ENCODE data around the gene PTGDR.
A peak's percentile ranks its signal among the peaks of the same experiment; 100 is the strongest.

Gene PTGDR

GRCh38 chr14:52269100-52269499 lies 1.6 kb downstream of the PTGDR start:
- no peak for ATAC-seq

GRCh38 chr14:52269982-52270381 lies 2.5 kb downstream of the PTGDR start:
- no peak for TF ChIP-seq PATZ1 (CRISPR knock-in tag; IDR thresholded peaks at IDR 0.05; ENCODE audit: borderline replicate concordance)
- TF ChIP-seq POU6F1 (CRISPR knock-in tag; IDR thresholded peaks at IDR 0.05; ENCODE audit: borderline replicate concordance, low read depth) = no peak
- TF ChIP-seq ARNTL (CRISPR knock-in tag; IDR thresholded peaks at IDR 0.05; ENCODE audit: borderline replicate concordance, low read depth) = no peak
- no peak for TF ChIP-seq ZFP3 (CRISPR knock-in tag; IDR thresholded peaks at IDR 0.05)
- TF ChIP-seq BACH2 (CRISPR knock-in tag; IDR thresholded peaks at IDR 0.05; ENCODE audit: borderline replicate concordance) = no peak
- no peak for TF ChIP-seq TOX (CRISPR knock-in tag; IDR thresholded peaks at IDR 0.05; ENCODE audit: borderline replicate concordance)
- no peak for ATAC-seq

More at GRCh38 chr14:52269100-52269499, 1.6 kb downstream of the PTGDR start:
- TF ChIP-seq ZC3H10 (CRISPR knock-in tag; IDR thresholded peaks at IDR 0.05) (no peak), PPARA (CRISPR knock-in tag; IDR thresholded peaks at IDR 0.05; ENCODE audit: borderline replicate concordance) (no peak)

- TF ChIP-seq TOX (CRISPR knock-in tag; IDR thresholded peaks at IDR 0.05; ENCODE audit: borderline replicate concordance) (no peak), ZFP30 (CRISPR knock-in tag; IDR thresholded peaks at IDR 0.05) (no peak), PATZ1 (CRISPR knock-in tag; IDR thresholded peaks at IDR 0.05; ENCODE audit: borderline replicate concordance) (no peak), CREB5 (CRISPR knock-in tag; IDR thresholded peaks at IDR 0.05; ENCODE audit: low read depth) (no peak), ESRRG (CRISPR knock-in tag; IDR thresholded peaks at IDR 0.05) (no peak), RARB (CRISPR knock-in tag; IDR thresholded peaks at IDR 0.05) (no peak), ZNF8 (CRISPR knock-in tag; IDR thresholded peaks at IDR 0.05) (no peak), BACH2 (CRISPR knock-in tag; IDR thresholded peaks at IDR 0.05; ENCODE audit: borderline replicate concordance) (no peak), TCF4 (CRISPR knock-in tag; IDR thresholded peaks at IDR 0.05; ENCODE audit: borderline replicate concordance) (no peak), ISL1 (CRISPR knock-in tag; IDR thresholded peaks at IDR 0.05) (no peak), OSR1 (CRISPR knock-in tag; IDR thresholded peaks at IDR 0.05) (no peak), POU6F1 (CRISPR knock-in tag; IDR thresholded peaks at IDR 0.05; ENCODE audit: borderline replicate concordance, low read depth) (no peak), GLIS3 (CRISPR knock-in tag; IDR thresholded peaks at IDR 0.05) (no peak), SNAI2 (CRISPR knock-in tag; IDR thresholded peaks at IDR 0.05) (no peak)
- no peak for ATAC-seq
Observed at GRCh38 chr14:52271538-52271937, 4.0 kb downstream of the PTGDR start.

- peak; percentile 69; the same call in 2 of the 3 replicates for ATAC-seq
- TF ChIP-seq TOX (CRISPR knock-in tag; IDR thresholded peaks at IDR 0.05; ENCODE audit: borderline replicate concordance) (no peak), ZNF8 (CRISPR knock-in tag; IDR thresholded peaks at IDR 0.05) (no peak), ZFP30 (CRISPR knock-in tag; IDR thresholded peaks at IDR 0.05) (no peak)
Observed at GRCh38 chr14:52272375-52272774, 4.9 kb downstream of the PTGDR start.

- no peak for ATAC-seq
- TF ChIP-seq CSRNP3 (CRISPR knock-in tag; IDR thresholded peaks at IDR 0.05) = no peak
Observed at GRCh38 chr14:52275372-52275771, 7.9 kb downstream of the PTGDR start.
